HEK293T (cell line): ENCODE data around the gene SEMA3B.

Experiments used
- CTCF ChIA-PET: fragments of 350-600 bp; formaldehyde crosslinking; extraction: SDS; loops from one replicate; lab custom pipeline; 2021; ENCODE audit warnings: antibody characterized with exemption, inconsistent platforms; lab: Yijun Ruan, JAX
- POLR2A ChIA-PET: fragments of 350-600 bp; formaldehyde crosslinking; extraction: SDS; loops from one replicate; lab custom pipeline; 2020; ENCODE audit warnings: antibody characterized with exemption, inconsistent platforms; lab: Yijun Ruan, JAX
- DNase-seq: peaks from one replicate; pipeline ENCODE4 v3.0.0; 2012; ENCODE audit warnings: mixed read lengths; ENCODE audit errors: extremely low spot score
- ARNT ChIP-seq: fragments of 450-650 bp; IDR thresholded peaks from 2 replicates; pipeline ENCODE4 v1.6.1; 2017; ENCODE audit warnings: mild to moderate bottlenecking
- BHLHE40 ChIP-seq: fragments of 450-650 bp; IDR thresholded peaks from 2 replicates; pipeline ENCODE4 v1.6.1; 2016; ENCODE audit warnings: mild to moderate bottlenecking, moderate library complexity, borderline replicate concordance
- CTBP1 ChIP-seq: fragments of 450-650 bp; IDR thresholded peaks from 2 replicates; pipeline ENCODE4 v1.6.1; 2016; ENCODE audit warnings: borderline replicate concordance
- ELF4 ChIP-seq: fragments of 450-650 bp; IDR thresholded peaks from 2 replicates; pipeline ENCODE4 v1.6.1; 2017; ENCODE audit warnings: antibody characterized with exemption
- FOXA1 ChIP-seq: fragments of 450-650 bp; IDR thresholded peaks from 2 replicates; pipeline ENCODE4 v1.6.1; 2016; ENCODE audit warnings: mild to moderate bottlenecking
- FOXK2 ChIP-seq: fragments of 450-650 bp; IDR thresholded peaks from 2 replicates; pipeline ENCODE4 v1.6.1; 2016; ENCODE audit warnings: mild to moderate bottlenecking
- FOXM1 ChIP-seq: fragments of 450-650 bp; IDR thresholded peaks from 2 replicates; pipeline ENCODE4 v1.6.1; 2017; ENCODE audit warnings: mild to moderate bottlenecking, borderline replicate concordance
- HDGF ChIP-seq: fragments of 450-650 bp; IDR thresholded peaks from 2 replicates; pipeline ENCODE4 v1.6.1; 2017; ENCODE audit warnings: antibody characterized with exemption, borderline replicate concordance
- L3MBTL2 ChIP-seq: fragments of 450-650 bp; conservative IDR thresholded peaks from 2 replicates; pipeline ENCODE4 v1.6.1; 2016; ENCODE audit warnings: mild to moderate bottlenecking
- LEF1 ChIP-seq: fragments of 450-650 bp; IDR thresholded peaks from 2 replicates; pipeline ENCODE4 v1.6.1; 2017; ENCODE audit warnings: mild to moderate bottlenecking, borderline replicate concordance
- NFRKB ChIP-seq: fragments of 450-650 bp; IDR thresholded peaks from 2 replicates; pipeline ENCODE4 v1.6.1; 2016; ENCODE audit warnings: mild to moderate bottlenecking, moderate library complexity
- PKNOX1 ChIP-seq: fragments of 450-650 bp; IDR thresholded peaks from 2 replicates; pipeline ENCODE4 v1.6.1; 2016
- SP1 ChIP-seq: fragments of 450-650 bp; IDR thresholded peaks from 2 replicates; pipeline ENCODE4 v1.6.1; 2017
- SUZ12 ChIP-seq: fragments of 450-650 bp; IDR thresholded peaks from 2 replicates; pipeline ENCODE4 v1.6.1; 2016; ENCODE audit warnings: mild to moderate bottlenecking
- TARDBP ChIP-seq: fragments of 450-650 bp; IDR thresholded peaks from 2 replicates; pipeline ENCODE4 v1.6.1; 2016
- ZNF384 ChIP-seq: fragments of 450-650 bp; IDR thresholded peaks from 2 replicates; pipeline ENCODE4 v1.6.1; 2016

Gene SEMA3B

GRCh38 chr3:50268703-50269451, at the start of gene SEMA3B:
Gene SEMA3B, plus strand, starts transcription at chr3:50269147. Its CDS starts 94 bp downstream, at chr3:50269241.
- POLR2A ChIA-PET: interaction anchor here (1.0 to 2.0 kb wide), 4 partner anchors 9 to 68 kb away, joined by 4 to 8 read pairs (median 4); no protein-coding TSS in a partner anchor
- CTCF ChIA-PET: interaction anchor here (1.4 kb wide), 1 partner anchor 22 kb away, joined by 5 read pairs; no protein-coding TSS in a partner anchor
- no peak for DNase-seq
- TF ChIP-seq HDGF: no peak
- no peak for TF ChIP-seq CTBP1
- TF ChIP-seq SUZ12: no peak
- TF ChIP-seq BHLHE40: no peak
- no peak for TF ChIP-seq L3MBTL2
- no peak for TF ChIP-seq ZNF384
- TF ChIP-seq PKNOX1: no peak
- TF ChIP-seq NFRKB: no peak
- no peak for TF ChIP-seq FOXM1

- ChIA-PET CTCF (interaction anchor here (1.0 kb wide), 1 partner anchor 11 kb away, joined by 4 read pairs; no protein-coding TSS in a partner anchor), POLR2A (interaction anchor here (0.5 kb wide), 1 partner anchor 118 kb away, joined by 3 read pairs; no protein-coding TSS in a partner anchor)
- DNase-seq: no peak
- TF ChIP-seq CTBP1 (no peak), SP1 (no peak), NFRKB (no peak), ZNF384 (no peak), LEF1 (no peak), FOXA1 (no peak), FOXK2 (no peak), ARNT (no peak), PKNOX1 (no peak), ELF4 (no peak)
Observed at GRCh38 chr3:50219285-50219684, 49.7 kb upstream of the SEMA3B start.

GRCh38 chr3:50220109-50220508, 48.8 kb upstream of the SEMA3B start:
- CTCF ChIA-PET: interaction anchor here (1.0 to 1.2 kb wide), 2 partner anchors 12 to 25 kb away, joined by 4 to 7 read pairs; no protein-coding TSS in a partner anchor
- no peak for DNase-seq
- POLR2A ChIA-PET: interaction anchor here (0.5 kb wide), 1 partner anchor 118 kb away, joined by 3 read pairs; no protein-coding TSS in a partner anchor
- TF ChIP-seq HDGF (no peak), FOXA1 (no peak), TARDBP (no peak), PKNOX1 (no peak), SP1 (no peak), LEF1 (no peak), BHLHE40 (no peak), FOXK2 (no peak), ELF4 (no peak), NFRKB (no peak), ARNT (no peak), SUZ12 (no peak), ZNF384 (no peak), FOXM1 (no peak), CTBP1 (no peak)

- no peak for DNase-seq
- ChIA-PET CTCF (interaction anchor here (0.6 to 1.9 kb wide), 4 partner anchors 16 to 98 kb away, joined by 3 to 7 read pairs (median 5); partner anchors contain the start of gene SLC38A3), POLR2A (interaction anchor here (1.1 kb wide), 1 partner anchor 19 kb away, joined by 3 read pairs; no protein-coding TSS in a partner anchor)
- TF ChIP-seq BHLHE40 (no peak), PKNOX1 (no peak), FOXA1 (no peak)
Observed at GRCh38 chr3:50221051-50221410, 47.9 kb upstream of the SEMA3B start.

- DNase-seq: no peak
- ChIA-PET POLR2A (interaction anchor here (1.1 to 1.2 kb wide), 2 partner anchors 11 to 19 kb away, joined by 3 to 4 read pairs; no protein-coding TSS in a partner anchor), CTCF (interaction anchor here (0.9 to 1.9 kb wide), 2 partner anchors 17 to 27 kb away, joined by 3 to 7 read pairs; partner anchors contain the start of gene SLC38A3)
- TF ChIP-seq L3MBTL2: no peak
- TF ChIP-seq SUZ12: no peak
- TF ChIP-seq BHLHE40: no peak
- TF ChIP-seq ZNF384: no peak
- no peak for TF ChIP-seq ARNT
- TF ChIP-seq FOXM1: no peak
- TF ChIP-seq SP1: no peak
- no peak for TF ChIP-seq FOXK2
- TF ChIP-seq HDGF: no peak
- no peak for TF ChIP-seq ELF4
- TF ChIP-seq CTBP1: no peak
- TF ChIP-seq TARDBP: no peak
Observed at GRCh38 chr3:50221411-50222168, 47.4 kb upstream of the SEMA3B start.
